B cell (primary cell): Measurements from ENCODE around the gene DRC7. TPM values are rescaled to one million over a fixed set of nuclear protein-coding genes. Genes with fewer than 3 reads are reported as not detected.

ENCODE experiments used
- ATAC-seq: fragments of 200-7000 bp; cut with Tn5 transposase; one replicate; pipeline ENCODE4 v1.10.0; 2021; ENCODE audit warnings: low read depth, mild to moderate bottlenecking, moderate number of reproducible peaks, moderate library complexity
- CTCF ChIA-PET: fragments of 350-600 bp; sonication (Branson Sonifier 250); formaldehyde crosslinking; loops from one replicate; lab custom pipeline; 2021; ENCODE audit warnings: antibody characterized with exemption, inconsistent platforms; lab: Charles Lee
- POLR2A ChIA-PET: fragments of 350-600 bp; sonication (Branson Sonifier 250); formaldehyde crosslinking; loops from one replicate; lab custom pipeline; 2021; ENCODE audit warnings: antibody characterized with exemption; lab: Charles Lee
- DNase-seq: peaks from one replicate; pipeline ENCODE4 v3.0.0; 2013
- H2AFZ ChIP-seq: 2 replicates; pipeline ENCODE4 v1.6.1; 2012; ENCODE audit warnings: mild to moderate bottlenecking, low read depth, low read length; ENCODE audit not compliant: insufficient read depth, poor library complexity, severe bottlenecking
- H3K27ac ChIP-seq, 2 donors: 1 replicate in 1 of 2; 2 replicates in 1 of 2; pipeline ENCODE4 v1.5.1; 2012 to 2013; ENCODE audit warnings: low read length in 2 of 2, mild to moderate bottlenecking in 2 of 2, moderate library complexity in 1 of 2
- H3K27me3 ChIP-seq, 4 experiments: fragments of 200-600 bp in 1 of 4; sonication (generic) in 1 of 4; replicated peaks in 1 of 4; 1 replicate in 2 of 4; 2 replicates in 2 of 4; pipeline versions ENCODE4 v1.6.1 to v1.7.0; 2013 to 2016; ENCODE audit warnings: low read length in 3 of 4, mild to moderate bottlenecking in 2 of 4, mixed read lengths in 1 of 4, moderate library complexity in 1 of 4; ENCODE audit not compliant: insufficient read depth in 4 of 4, control insufficient read depth in 3 of 4; ENCODE audit errors: control extremely low read depth in 1 of 4
- H3K36me3 ChIP-seq, 2 experiments: replicated peaks in 1 of 2; 1 replicate in 1 of 2; 2 replicates in 1 of 2; pipeline versions ENCODE4 v1.6.1 to v1.7.1; 2013; ENCODE audit warnings: low read length in 1 of 2; ENCODE audit not compliant: insufficient read depth in 2 of 2, control insufficient read depth in 1 of 2; ENCODE audit errors: control extremely low read depth in 1 of 2, extremely low read depth in 1 of 2
- H3K4me1 ChIP-seq, 2 donors: fragments of 200-600 bp in 1 of 2; sonication (generic) in 1 of 2; 1 replicate in 1 of 2; 2 replicates in 1 of 2; pipeline versions ENCODE4 v1.5.1 to v1.6.1; 2013 to 2017; ENCODE audit warnings: low read length in 2 of 2; ENCODE audit not compliant: control insufficient read depth in 2 of 2, insufficient read depth in 2 of 2
- H3K4me2 ChIP-seq: replicated peaks from 2 replicates; pipeline ENCODE3; 2012; ENCODE audit warnings: mild to moderate bottlenecking, low read depth, low read length; ENCODE audit not compliant: poor library complexity, severe bottlenecking
- H3K4me3 ChIP-seq, 5 experiments: fragments of 200-600 bp in 1 of 5; sonication (generic) in 1 of 5; 1 replicate in 3 of 5; 2 replicates in 2 of 5; pipeline versions ENCODE4 v1.5.1 to v1.7.0; 2011 to 2016; ENCODE audit warnings: low read length in 4 of 5, mild to moderate bottlenecking in 4 of 5, low read depth in 2 of 5, control low read depth in 1 of 5, moderate library complexity in 1 of 5; ENCODE audit not compliant: insufficient read depth in 1 of 5; ENCODE audit errors: control extremely low read depth in 1 of 5, extremely low read depth in 1 of 5
- H3K79me2 ChIP-seq: fragments of 200-600 bp; sonication (generic); one replicate; pipeline ENCODE4 v1.6.0; 2016; ENCODE audit warnings: low read length; ENCODE audit not compliant: control insufficient read depth, insufficient read depth
- H3K9ac ChIP-seq: fragments of 200-600 bp; sonication (generic); 2 replicates; pipeline ENCODE4 v1.6.1; 2017; ENCODE audit warnings: mild to moderate bottlenecking, low read length, moderate library complexity
- H3K9me3 ChIP-seq, 3 donors: one replicate each; pipeline versions ENCODE4 v1.6.1 to v1.7.1; 2013; ENCODE audit warnings: low read length in 2 of 3; ENCODE audit not compliant: control insufficient read depth in 2 of 3, insufficient read depth in 1 of 3; ENCODE audit errors: control extremely low read depth in 1 of 3
- H4K20me1 ChIP-seq: 2 replicates; pipeline ENCODE4 v1.6.0; 2012; ENCODE audit warnings: mild to moderate bottlenecking, low read length; ENCODE audit not compliant: insufficient read depth, control insufficient read depth, poor library complexity, severe bottlenecking
- H3K27ac Mint-ChIP-seq: one replicate; pipeline ENCODE4 v1.8.0; 2021; ENCODE audit warnings: mixed read lengths
- H3K27me3 Mint-ChIP-seq: one replicate; pipeline ENCODE4 v1.8.0; 2021; ENCODE audit warnings: mixed read lengths
- H3K4me1 Mint-ChIP-seq: one replicate; pipeline ENCODE4 v1.8.0; 2021; ENCODE audit warnings: mixed read lengths
- H3K4me3 Mint-ChIP-seq: one replicate; pipeline ENCODE4 v1.8.0; 2021; ENCODE audit warnings: mixed read lengths
- H3K9me3 Mint-ChIP-seq: one replicate; pipeline ENCODE4 v1.8.0; 2022; ENCODE audit warnings: mixed read lengths; ENCODE audit not compliant: insufficient read depth
- EZH2 ChIP-seq: IDR thresholded peaks from 2 replicates; pipeline ENCODE4 v1.6.1; 2012; ENCODE audit warnings: borderline replicate concordance, low read depth, mild to moderate bottlenecking, moderate library complexity, low read length; ENCODE audit not compliant: insufficient read depth, poor library complexity, severe bottlenecking
- WGBS: methylation state at CpG from one replicate; pipeline ENCODE4 v1.1.5; 2013; ENCODE audit warnings: missing lambda C conversion rate; ENCODE audit not compliant: insufficient coverage; 5-methylcytosine and 5-hydroxymethylcytosine counted together
- intact Hi-C: fragments of 100-400 bp; cut with micrococcal nuclease; formaldehyde crosslinking; loops from one replicate; pipeline ENCODE4 v1.10.0; 2022
- polyA plus RNA-seq: library from polyadenylated mRNA; depleted of rRNA; stranded (reverse); fragments of >200 nt; gene quantifications from 2 replicates; pipeline ENCODE4 v1.2.3, GENCODE V29; 2012
- total RNA-seq, 2 donors: library from RNA; stranded (reverse); fragments of 120-200 nt in 1 of 2; gene quantifications; 1 replicate in 1 of 2; 2 replicates in 1 of 2; pipeline versions ENCODE4 v1.2.3 to v1.2.4, GENCODE V29; 2013 to 2022
- TF ChIP-seq, protein P1 (sequence below): fragments of 200-600 bp; IDR thresholded peaks from one replicate; pipeline ENCODE4 v1.8.0; 2022; ENCODE audit warnings: antibody characterized with exemption, mild to moderate bottlenecking

DRC7 gene
- total and polyA plus RNA-seq, 2 donors (not counting 1 experiment from before 2014, with no cell fraction given), result 0.12 to 0.22 TPM

DNA sequence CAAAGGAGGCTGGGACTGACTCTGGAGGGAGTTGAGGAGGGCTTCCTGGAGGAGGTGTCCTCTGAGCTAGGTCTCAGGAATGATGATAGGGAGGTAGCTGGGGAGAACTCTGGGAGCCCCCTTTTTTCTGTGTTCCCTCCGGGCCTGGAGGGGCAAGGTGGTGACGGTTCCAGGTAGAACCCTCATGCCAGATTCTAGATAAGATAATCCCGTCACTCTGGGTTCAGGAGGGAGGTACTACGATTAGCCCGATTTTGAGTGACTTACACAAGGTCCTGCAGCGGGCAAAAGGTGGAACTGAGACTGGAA, 45.2 kb upstream of the DRC7 start:
- H3K4me3 Mint-ChIP-seq, result no peak overlapping the region
- H3K79me2 ChIP-seq, result no peaks in the 10 kb centered on the region
- H3K27ac ChIP-seq, result no peak overlapping the region
- POLR2A ChIA-PET, result no interaction called here
- H3K27ac Mint-ChIP-seq, result no peak overlapping the region
- intact Hi-C loops, result loop anchor here (1.0 to 5.0 kb wide), 4 partner anchors 57 to 349 kb away; partner anchors contain the start of gene KATNB1
- no peaks in the 10 kb centered on the region for H3K27me3 ChIP-seq
- H3K4me1 Mint-ChIP-seq, result peaks cover 32% of the 10 kb centered on the region
- WGBS, result 88% methylated on average over 6 of the region's 6 CpGs
- H3K4me2 ChIP-seq, result no peak overlapping the region
- no peaks in the 10 kb centered on the region for H3K36me3 ChIP-seq
- no peaks in the 10 kb centered on the region for H3K9me3 Mint-ChIP-seq
- no peaks in the 10 kb centered on the region for H4K20me1 ChIP-seq
- no peak for DNase-seq
- peaks cover 19 to 21% of the 10 kb centered on the region in 2 donors for H3K4me1 ChIP-seq
- H2AFZ ChIP-seq, result no peak overlapping the region
- H3K4me3 ChIP-seq, result no peak overlapping the region
- no peak overlapping the region for H3K9ac ChIP-seq
- no peaks in the 10 kb centered on the region for H3K27me3 Mint-ChIP-seq
- ATAC-seq, result no peak
- peaks cover 0 to 13% (median 0%) of the 10 kb centered on the region in 3 donors for H3K9me3 ChIP-seq
- CTCF ChIA-PET, result interaction anchor here (0.7 to 4.5 kb wide), 16 partner anchors 10 to 349 kb away, joined by 3 to 30 read pairs (median 6); no protein-coding TSS in a partner anchor
- no peak for TF ChIP-seq EZH2
- TF ChIP-seq, protein P1, sequence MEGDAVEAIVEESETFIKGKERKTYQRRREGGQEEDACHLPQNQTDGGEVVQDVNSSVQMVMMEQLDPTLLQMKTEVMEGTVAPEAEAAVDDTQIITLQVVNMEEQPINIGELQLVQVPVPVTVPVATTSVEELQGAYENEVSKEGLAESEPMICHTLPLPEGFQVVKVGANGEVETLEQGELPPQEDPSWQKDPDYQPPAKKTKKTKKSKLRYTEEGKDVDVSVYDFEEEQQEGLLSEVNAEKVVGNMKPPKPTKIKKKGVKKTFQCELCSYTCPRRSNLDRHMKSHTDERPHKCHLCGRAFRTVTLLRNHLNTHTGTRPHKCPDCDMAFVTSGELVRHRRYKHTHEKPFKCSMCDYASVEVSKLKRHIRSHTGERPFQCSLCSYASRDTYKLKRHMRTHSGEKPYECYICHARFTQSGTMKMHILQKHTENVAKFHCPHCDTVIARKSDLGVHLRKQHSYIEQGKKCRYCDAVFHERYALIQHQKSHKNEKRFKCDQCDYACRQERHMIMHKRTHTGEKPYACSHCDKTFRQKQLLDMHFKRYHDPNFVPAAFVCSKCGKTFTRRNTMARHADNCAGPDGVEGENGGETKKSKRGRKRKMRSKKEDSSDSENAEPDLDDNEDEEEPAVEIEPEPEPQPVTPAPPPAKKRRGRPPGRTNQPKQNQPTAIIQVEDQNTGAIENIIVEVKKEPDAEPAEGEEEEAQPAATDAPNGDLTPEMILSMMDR, result no peak

DNA sequence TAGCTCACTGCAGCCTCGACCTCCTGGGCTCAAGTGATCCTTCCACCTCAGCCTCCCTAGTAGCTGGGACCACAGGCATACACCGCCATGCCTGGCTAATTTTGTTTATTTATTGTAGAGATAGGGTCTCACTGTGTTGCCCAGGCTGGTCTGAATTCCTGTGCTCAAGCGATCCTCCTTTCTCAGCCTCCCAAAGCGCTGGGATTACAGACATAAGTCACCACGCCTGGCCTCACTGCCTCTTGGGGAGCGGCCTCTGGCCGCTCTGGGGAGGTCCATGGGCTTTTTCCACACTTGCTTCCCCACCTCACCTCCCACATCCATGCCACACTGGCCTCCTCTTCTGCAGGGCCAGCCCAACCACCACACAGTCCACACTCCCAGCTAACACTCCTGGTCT, 44.8 kb upstream of the DRC7 start:
- H3K27ac Mint-ChIP-seq, result no peak overlapping the region
- no peak overlapping the region for H2AFZ ChIP-seq

More for the DNA sequence above, 44.8 kb upstream of the DRC7 start:
- TF ChIP-seq, protein P1, result no peak
- TF ChIP-seq EZH2, result no peak
- no peak overlapping the region for H3K4me3 Mint-ChIP-seq
- CTCF ChIA-PET, result interaction anchor here (0.7 to 4.5 kb wide), 14 partner anchors 10 to 349 kb away, joined by 3 to 30 read pairs (median 6); no protein-coding TSS in a partner anchor
- no peak for DNase-seq
- Histone ChIP-seq H3K27me3 (no peaks in the 10 kb centered on the region), H3K9me3 (peaks cover 0 to 9% (median 0%) of the 10 kb centered on the region in 3 donors), H3K36me3 (no peaks in the 10 kb centered on the region), H3K27ac (no peak overlapping the region), H3K79me2 (no peaks in the 10 kb centered on the region), H3K4me1 (peaks cover 19 to 21% of the 10 kb centered on the region in 2 donors), H3K4me2 (no peak overlapping the region), H3K4me3 (no peak overlapping the region), H3K9ac (no peak overlapping the region), H4K20me1 (no peaks in the 10 kb centered on the region)
- H3K4me1 Mint-ChIP-seq, result peaks cover 32% of the 10 kb centered on the region
- POLR2A ChIA-PET, result interaction anchor here (0.7 kb wide), 1 partner anchor 22 kb away, joined by 3 read pairs; no protein-coding TSS in a partner anchor
- H3K27me3 Mint-ChIP-seq, result no peaks in the 10 kb centered on the region
- no peak for ATAC-seq
- H3K9me3 Mint-ChIP-seq, result no peaks in the 10 kb centered on the region
- WGBS, result 89% methylated on average over 6 of the region's 7 CpGs
- intact Hi-C loops, result loop anchor here (1.0 to 5.0 kb wide), 4 partner anchors 58 to 350 kb away; partner anchors contain the start of gene KATNB1
